ENCODE data around the gene PUM2. TPM values are rescaled to one million over a fixed set of nuclear protein-coding genes. Genes with fewer than 3 reads are reported as not detected.

PUM2 gene
- total RNA-seq, 2 donors from 2014 or later = 87.7 to 119 TPM

DNA sequence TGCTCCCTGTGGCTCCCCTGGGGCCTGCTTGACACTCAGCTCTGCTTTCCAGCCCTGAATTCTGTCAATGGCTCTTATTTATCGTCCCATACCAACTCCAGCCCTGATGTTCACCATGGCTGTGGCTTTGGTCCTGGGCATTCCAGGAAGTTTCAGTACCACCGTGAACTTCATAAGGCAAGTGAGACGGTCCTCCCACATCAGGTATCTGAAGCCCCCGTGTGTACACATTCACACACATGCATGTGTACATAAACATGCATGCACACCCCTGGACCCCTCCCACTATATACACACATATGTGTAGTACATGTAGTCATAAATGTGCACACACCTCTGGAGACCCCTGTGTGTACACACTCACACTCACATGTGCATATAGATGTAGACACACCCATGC lies 43.3 kb upstream of the PUM2 start:
- H3K9me3 ChIP-seq = no peaks in the 10 kb centered on the region
- no peaks in the 10 kb centered on the region for H3K36me3 ChIP-seq
- H3K9ac ChIP-seq (ENCODE audit: low read depth in 2 of 2, low read length in 2 of 2) = no peak overlapping the region
- DNase-seq = no peak
- no peak overlapping the region for H3K27ac ChIP-seq
- H3K27me3 ChIP-seq = no peaks in the 10 kb centered on the region
- H3K4me1 ChIP-seq = no peaks in the 10 kb centered on the region
- intact Hi-C loops (cut with DNase I) = no loop called here
- H3K4me3 ChIP-seq = no peak overlapping the region
- TF ChIP-seq, protein P1, sequence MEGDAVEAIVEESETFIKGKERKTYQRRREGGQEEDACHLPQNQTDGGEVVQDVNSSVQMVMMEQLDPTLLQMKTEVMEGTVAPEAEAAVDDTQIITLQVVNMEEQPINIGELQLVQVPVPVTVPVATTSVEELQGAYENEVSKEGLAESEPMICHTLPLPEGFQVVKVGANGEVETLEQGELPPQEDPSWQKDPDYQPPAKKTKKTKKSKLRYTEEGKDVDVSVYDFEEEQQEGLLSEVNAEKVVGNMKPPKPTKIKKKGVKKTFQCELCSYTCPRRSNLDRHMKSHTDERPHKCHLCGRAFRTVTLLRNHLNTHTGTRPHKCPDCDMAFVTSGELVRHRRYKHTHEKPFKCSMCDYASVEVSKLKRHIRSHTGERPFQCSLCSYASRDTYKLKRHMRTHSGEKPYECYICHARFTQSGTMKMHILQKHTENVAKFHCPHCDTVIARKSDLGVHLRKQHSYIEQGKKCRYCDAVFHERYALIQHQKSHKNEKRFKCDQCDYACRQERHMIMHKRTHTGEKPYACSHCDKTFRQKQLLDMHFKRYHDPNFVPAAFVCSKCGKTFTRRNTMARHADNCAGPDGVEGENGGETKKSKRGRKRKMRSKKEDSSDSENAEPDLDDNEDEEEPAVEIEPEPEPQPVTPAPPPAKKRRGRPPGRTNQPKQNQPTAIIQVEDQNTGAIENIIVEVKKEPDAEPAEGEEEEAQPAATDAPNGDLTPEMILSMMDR (IDR thresholded peaks at IDR 0.05) = no peak

DNA sequence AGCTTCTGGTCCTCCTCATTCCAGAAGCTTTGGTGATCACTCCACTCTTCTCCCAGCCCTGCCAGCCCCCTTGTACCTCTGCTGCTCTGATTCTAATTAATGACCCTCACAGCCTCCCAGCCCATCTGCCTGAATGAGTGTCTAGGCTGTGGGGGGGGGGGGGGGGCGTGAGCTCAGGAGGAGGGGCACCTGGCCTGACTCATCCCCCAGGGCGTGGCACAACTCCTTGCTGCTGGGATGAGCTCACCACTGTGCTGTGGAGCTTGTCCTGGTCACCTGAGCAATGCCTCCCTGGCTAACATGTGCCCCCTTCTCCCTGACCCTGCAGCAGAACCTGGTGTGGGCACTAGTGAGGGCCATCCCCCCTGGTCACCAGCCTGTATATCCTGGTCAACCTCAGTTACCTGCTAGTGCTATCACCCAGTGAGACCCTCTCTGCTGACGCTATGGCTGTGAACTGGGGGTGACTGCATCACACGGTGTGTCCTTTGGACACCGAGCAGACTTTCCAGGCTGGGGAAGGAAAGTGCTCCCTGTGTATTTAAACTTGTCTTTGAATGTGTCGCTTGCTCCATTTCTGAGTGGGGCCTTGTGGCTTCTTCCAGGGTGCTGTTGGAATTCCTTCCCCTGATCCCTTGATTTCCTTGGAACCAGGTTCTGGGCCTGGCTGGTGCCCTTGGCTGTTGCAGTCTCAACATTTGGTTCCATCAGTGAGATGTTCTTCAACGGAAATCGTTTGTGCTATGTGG lies 41.5 kb upstream of the PUM2 start:
- no peak overlapping the region for H3K27ac ChIP-seq
- TF ChIP-seq, protein P1 (IDR thresholded peaks at IDR 0.05) = no peak

DNA sequence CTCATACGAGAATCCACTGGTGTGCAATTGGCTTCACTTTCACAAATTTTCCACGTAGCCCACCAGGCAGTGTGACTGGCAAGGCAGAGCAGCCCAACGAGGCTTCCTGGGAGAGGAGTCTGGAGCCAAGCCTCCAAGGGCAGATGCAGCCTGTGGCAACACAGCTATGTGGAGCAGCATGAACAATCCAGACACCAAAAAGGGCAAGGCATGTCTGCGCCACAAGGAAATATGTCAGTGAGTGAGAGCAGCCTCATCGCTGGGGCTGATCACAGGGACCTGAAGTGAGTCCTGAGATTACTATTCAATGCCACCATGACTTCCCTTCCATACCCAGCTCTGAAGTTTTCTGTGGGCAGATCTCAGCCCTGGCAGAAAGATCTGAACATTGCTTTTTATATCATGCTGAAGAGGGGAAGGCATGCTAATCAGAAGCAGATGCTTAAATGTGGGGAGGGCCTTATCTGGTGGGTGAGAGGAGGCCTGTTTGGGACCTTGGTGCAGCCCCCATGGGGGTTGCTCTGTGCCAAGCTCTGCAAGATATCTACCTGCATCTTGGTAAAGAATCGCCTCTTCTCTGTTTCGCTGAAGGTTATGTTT lies 40.0 kb upstream of the PUM2 start:
- Histone ChIP-seq H3K4me3 (no peak overlapping the region), H3K36me3 (no peaks in the 10 kb centered on the region), H3K9me3 (no peaks in the 10 kb centered on the region), H3K27me3 (no peaks in the 10 kb centered on the region), H3K4me1 (no peaks in the 10 kb centered on the region), H3K27ac (no peak overlapping the region), H3K9ac (ENCODE audit: low read depth in 2 of 2, low read length in 2 of 2) (no peak overlapping the region)
- TF ChIP-seq, protein P1 (IDR thresholded peaks at IDR 0.05) = no peak
- DNase-seq = no peak
- intact Hi-C loops (cut with DNase I) = no loop called here

More for the DNA sequence above, 41.5 kb upstream of the PUM2 start:
- H3K4me1 ChIP-seq = no peaks in the 10 kb centered on the region
- H3K9me3 ChIP-seq = no peaks in the 10 kb centered on the region
- intact Hi-C loops (cut with DNase I) = no loop called here
- H3K27me3 ChIP-seq = no peaks in the 10 kb centered on the region
- DNase-seq = no peak
- no peaks in the 10 kb centered on the region for H3K36me3 ChIP-seq
- H3K4me3 ChIP-seq = no peak overlapping the region
- no peak overlapping the region for H3K9ac ChIP-seq (ENCODE audit: low read depth in 2 of 2, low read length in 2 of 2)

DNA sequence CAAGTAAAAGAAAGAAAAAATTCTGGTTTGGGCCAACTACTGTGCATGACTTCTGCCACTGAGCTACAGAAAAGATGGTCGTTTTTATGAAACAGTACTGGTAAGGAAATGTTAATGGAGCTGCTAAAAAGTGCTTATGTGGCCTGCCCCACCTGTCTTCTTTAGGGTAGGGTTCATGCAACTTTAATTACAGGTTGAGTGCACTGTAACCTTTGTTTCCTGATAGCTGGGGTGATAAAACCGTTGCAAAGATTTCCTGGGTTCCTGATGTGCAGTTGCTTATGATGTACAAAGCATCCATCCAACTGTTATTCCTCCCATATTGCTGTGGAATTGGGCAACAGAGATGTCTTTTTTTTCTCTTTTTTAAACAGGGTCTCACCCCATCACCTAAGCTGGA lies 34.3 kb upstream of the PUM2 start:
- DNase-seq = peak; percentile 44
- Histone ChIP-seq H3K9ac (ENCODE audit: low read depth in 2 of 2, low read length in 2 of 2) (no peak overlapping the region), H3K4me3 (no peak overlapping the region), H3K36me3 (no peaks in the 10 kb centered on the region), H3K27ac (no peak overlapping the region), H3K27me3 (no peaks in the 10 kb centered on the region), H3K9me3 (no peaks in the 10 kb centered on the region), H3K4me1 (no peaks in the 10 kb centered on the region)
- intact Hi-C loops (cut with DNase I) = no loop called here
- TF ChIP-seq, protein P1 (IDR thresholded peaks at IDR 0.05) = no peak

DNA sequence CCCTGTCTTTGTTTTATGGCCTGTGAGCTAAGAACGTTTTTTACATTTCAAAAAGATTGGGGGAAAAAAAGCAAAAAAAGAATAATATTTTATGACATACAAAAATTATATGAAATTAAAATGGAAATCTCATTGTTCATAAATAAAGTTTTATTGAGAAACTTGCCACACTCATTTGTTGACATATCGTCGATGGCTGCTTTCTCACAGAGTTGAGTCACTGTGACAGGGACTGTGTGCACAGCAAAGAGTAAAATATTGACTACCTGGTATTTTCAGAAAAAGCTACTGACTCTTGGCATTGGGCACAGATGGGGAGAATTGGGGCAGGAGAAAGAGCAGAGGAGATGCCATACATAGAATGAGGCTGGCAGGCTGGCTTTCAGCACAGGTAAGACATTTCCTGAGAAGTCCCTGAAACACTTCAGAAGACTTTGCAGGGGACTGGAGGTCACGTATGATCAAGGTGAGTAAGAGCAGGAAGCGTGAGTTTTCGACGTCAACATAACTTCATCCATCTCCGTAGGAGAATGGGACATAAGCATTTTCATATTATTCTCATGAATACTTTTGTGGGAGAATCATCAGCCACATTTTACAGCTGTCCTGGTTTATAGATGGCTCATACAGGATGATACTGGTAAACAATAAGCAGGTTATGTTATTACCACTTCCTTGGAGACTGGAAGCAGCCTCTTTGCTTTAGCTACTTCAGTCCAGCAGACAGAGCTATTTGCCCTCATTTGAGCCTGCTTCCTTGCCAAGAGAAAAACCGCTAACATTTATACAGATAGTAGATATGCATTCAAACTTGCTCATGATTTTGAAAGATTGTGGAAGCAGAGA lies 32.5 kb upstream of the PUM2 start:
- intact Hi-C loops (cut with DNase I) = no loop called here
- H3K9me3 ChIP-seq = no peaks in the 10 kb centered on the region
- no peaks in the 10 kb centered on the region for H3K4me1 ChIP-seq
- no peaks in the 10 kb centered on the region for H3K36me3 ChIP-seq
- no peak overlapping the region for H3K9ac ChIP-seq (ENCODE audit: low read depth in 2 of 2, low read length in 2 of 2)
- H3K27ac ChIP-seq = peak overlapping the region; percentile 25
- H3K27me3 ChIP-seq = no peaks in the 10 kb centered on the region
- TF ChIP-seq, protein P1 (IDR thresholded peaks at IDR 0.05) = no peak
- H3K4me3 ChIP-seq = no peak overlapping the region
- no peak for DNase-seq

Measured in colonic mucosa (tissue), 4 donors.